HepG2 (cell line): ENCODE data around the gene TCAP. TPM values are rescaled to one million over a fixed set of nuclear protein-coding genes. Genes with fewer than 3 reads are reported as not detected.

Experiments used
- ATAC-seq: fragments of 200-7000 bp; cut with Tn5 transposase; 3 replicates; pipeline ENCODE4 v1.9.1; 2020; ENCODE audit warnings: mild to moderate bottlenecking, moderate library complexity
- BruUV-seq: library from RNA; stranded (reverse); fragments of 400-500 nt; replicated peaks from 2 replicates; lab custom pipeline; 2021; lab: Mats Ljungman, UMichigan
- CTCF ChIA-PET: fragments of 300-600 bp; formaldehyde crosslinking; extraction: SDS; loops from one replicate; lab custom pipeline; 2021; ENCODE audit warnings: low total read pairs, inconsistent platforms, low intra/inter-chr PET ratio; lab: Yijun Ruan, JAX
- POLR2A ChIA-PET: fragments of 350-600 bp; sonication (Branson Sonifier 250); formaldehyde crosslinking; loops from one replicate; lab custom pipeline; 2020; ENCODE audit warnings: antibody characterized with exemption, inconsistent platforms; lab: Yijun Ruan, JAX
- DNase-seq: peaks from one replicate; pipeline ENCODE4 v3.0.0-alpha.2; 2015; ENCODE audit warnings: low spot score
- FAIRE-seq: peaks from 3 replicates; lab custom pipeline; 2011; peaks lifted over from hg19 to GRCh38; lab: Jason Lieb, UNC
- H2AFZ ChIP-seq: one replicate; pipeline ENCODE4 v1.6.1; 2011; ENCODE audit warnings: low read length, inconsistent platforms
- H3K27ac ChIP-seq: fragments of 300-600 bp; 3 replicates; pipeline ENCODE4 v1.8.0; 2011; ENCODE audit warnings: mixed run types, mild to moderate bottlenecking, mixed read lengths, low read length, inconsistent platforms; ENCODE audit not compliant: insufficient read depth; ENCODE audit errors: extremely low read length
- H3K27me3 ChIP-seq, 2 experiments: fragments of 200-600 bp in 1 of 2; 2 replicates in 1 of 2; 3 replicates in 1 of 2; pipeline versions ENCODE4 v1.6.0 to v1.8.0; 2011; ENCODE audit warnings: low read length in 2 of 2, mild to moderate bottlenecking in 2 of 2, moderate library complexity in 2 of 2, inconsistent platforms in 1 of 2; ENCODE audit not compliant: insufficient read depth in 2 of 2, control insufficient read depth in 1 of 2
- H3K36me3 ChIP-seq, 2 experiments: fragments of 200-600 bp in 1 of 2; replicated peaks in 1 of 2; 2 replicates in 1 of 2; 3 replicates in 1 of 2; pipeline versions ENCODE4 v1.5.1 to v1.8.0; 2011; ENCODE audit warnings: low read length in 2 of 2, inconsistent platforms in 1 of 2; ENCODE audit not compliant: insufficient read depth in 2 of 2, control insufficient read depth in 1 of 2
- H3K4me1 ChIP-seq: 2 replicates; pipeline ENCODE4 v1.5.1; 2012; ENCODE audit warnings: low read length, inconsistent platforms; ENCODE audit not compliant: insufficient read depth
- H3K4me2 ChIP-seq: 2 replicates; pipeline ENCODE4 v1.6.0; 2011; ENCODE audit warnings: low read depth, low read length, inconsistent platforms
- H3K4me3 ChIP-seq, 3 experiments: fragments of 200-600 bp in 1 of 3; sonication (generic), shearing (Covaris generic) in 1 of 3; replicated peaks in 1 of 3; 2 replicates each; pipeline ENCODE4 v1.5.1; 2011 to 2016; ENCODE audit warnings: low read length in 3 of 3, inconsistent platforms in 2 of 3, low read depth in 2 of 3, mild to moderate bottlenecking in 2 of 3, control low read depth in 1 of 3, mixed read lengths in 1 of 3; ENCODE audit not compliant: insufficient read depth in 1 of 3
- H3K79me2 ChIP-seq: one replicate; pipeline ENCODE4 v1.6.1; 2011; ENCODE audit warnings: low read length, inconsistent platforms; ENCODE audit not compliant: insufficient read depth
- H3K9ac ChIP-seq: 2 replicates; pipeline ENCODE4 v1.6.0; 2011; ENCODE audit warnings: mild to moderate bottlenecking, low read depth, low read length, inconsistent platforms; ENCODE audit not compliant: insufficient read depth
- H3K9me3 ChIP-seq: 2 replicates; pipeline ENCODE4 v1.5.1; 2012; ENCODE audit warnings: mild to moderate bottlenecking, low read length
- H4K20me1 ChIP-seq: 2 replicates; pipeline ENCODE4 v1.6.0; 2011; ENCODE audit warnings: inconsistent platforms, mild to moderate bottlenecking, low read length, moderate library complexity; ENCODE audit not compliant: insufficient read depth
- HDAC6 ChIP-seq: fragments of 200-600 bp; sonication (generic); IDR thresholded peaks from 2 replicates; pipeline ENCODE4 v1.7.0; 2017; ENCODE audit warnings: mild to moderate bottlenecking, antibody characterized with exemption, low read length, low read depth
- KLF16 ChIP-seq, 2 experiments: sonication (generic) in 1 of 2; formaldehyde crosslinking in 1 of 2; IDR thresholded peaks; 2 replicates each; pipeline versions ENCODE4 v1.6.1 to v1.8.0; 2016 to 2023; ENCODE audit warnings: missing genetic modification reagents in 2 of 2, missing compliant biosample characterization in 1 of 2
- LCORL ChIP-seq, 2 experiments: fragments of 450-650 bp in 1 of 2; sonication (generic) in 1 of 2; formaldehyde crosslinking in 1 of 2; IDR thresholded peaks; 2 replicates each; pipeline versions ENCODE4 v1.5.0 to v1.6.1; 2017 to 2020; ENCODE audit warnings: antibody characterized with exemption in 1 of 2, missing genetic modification reagents in 1 of 2
- MNT ChIP-seq: fragments of 450-650 bp; IDR thresholded peaks from 2 replicates; pipeline ENCODE4 v1.6.1; 2016
- REST ChIP-seq, 2 experiments: IDR thresholded peaks; 2 replicates each; pipeline ENCODE4 v1.6.1; 2011 to 2012; ENCODE audit warnings: low read length in 2 of 2, borderline replicate concordance in 1 of 2, low read depth in 1 of 2, mild to moderate bottlenecking in 1 of 2, moderate library complexity in 1 of 2
- SATB2 ChIP-seq: sonication (generic); formaldehyde crosslinking; IDR thresholded peaks from 2 replicates; pipeline ENCODE4 v1.5.0; 2020; ENCODE audit warnings: missing genetic modification reagents
- SOX5 ChIP-seq: IDR thresholded peaks from 2 replicates; pipeline ENCODE4 v1.6.1; 2016; ENCODE audit warnings: borderline replicate concordance
- ZBTB2 ChIP-seq: sonication (generic); formaldehyde crosslinking; IDR thresholded peaks from 2 replicates; pipeline ENCODE4 v1.8.0; 2022; ENCODE audit warnings: low read depth, missing genetic modification reagents
- ZNF101 ChIP-seq: sonication (generic); formaldehyde crosslinking; IDR thresholded peaks from 2 replicates; pipeline ENCODE4 v1.4.0; 2020; ENCODE audit warnings: mild to moderate bottlenecking, low read depth, missing genetic modification reagents, borderline replicate concordance
- ZNF574 ChIP-seq: sonication (generic); formaldehyde crosslinking; IDR thresholded peaks from 2 replicates; pipeline ENCODE4 v1.4.0; 2020; ENCODE audit warnings: missing genetic modification reagents
- ZNF644 ChIP-seq: IDR thresholded peaks from 2 replicates; pipeline ENCODE4 v1.6.1; 2016; ENCODE audit warnings: low read depth
- ZNF7 ChIP-seq: IDR thresholded peaks from 2 replicates; pipeline ENCODE4 v1.6.1; 2016; ENCODE audit warnings: missing biosample characterization, missing genetic modification reagents
- WGBS: methylation state at CpG from one replicate; pipeline ENCODE4 v1.1.6; 2017; ENCODE audit warnings: low lambda C conversion rate; 5-methylcytosine and 5-hydroxymethylcytosine counted together
- in situ Hi-C: cut with HindIII; loops from 2 replicates; pipeline ENCODE4 v1.10.0; 2017; ENCODE audit warnings: low pct_unique_long_range_greater_than_20kb; ENCODE audit not compliant: extremely low pct_ligation_motif_present
- intact Hi-C: fragments of 100-400 bp; cut with micrococcal nuclease; formaldehyde crosslinking; loops from one replicate; pipeline ENCODE4 v1.10.0; 2022; ENCODE audit not compliant: unreplicated experiment
- polyA plus RNA-seq, 8 experiments: library from polyadenylated mRNA; depleted of rRNA in 3 of 8; stranded (reverse) in 7 of 8; unstranded in 1 of 8; fragments of >200 nt; fragmentation: Illumina TruSeq in 4 of 8; extraction: Trizol in 4 of 8; gene quantifications; 2 replicates each; pipeline versions ENCODE4 v1.2.1 to v1.2.3, GENCODE V29; 2011 to 2016; ENCODE audit warnings: low read depth in 4 of 8, missing spikeins in 1 of 8, mixed read lengths in 1 of 8; ENCODE audit not compliant: insufficient read depth in 1 of 8
- total RNA-seq, 5 experiments: library from RNA; depleted of rRNA; stranded (reverse); fragments of >200 nt; fragmentation: Illumina TruSeq; extraction: Trizol; gene quantifications; 2 replicates each; pipeline ENCODE4 v1.2.3, GENCODE V29; 2016; ENCODE audit warnings: low read depth in 1 of 5

The TCAP gene
- total and polyA plus RNA-seq, 2 of the 13 experiments (the other 11 are each of a cell fraction or from before 2014, with no cell fraction given): 0.24 to 0.65 TPM

- no peak overlapping the region for H2AFZ ChIP-seq
- whole genome bisulfite sequencing: 0% methylated on average over 9 of the region's 12 CpGs
- H3K79me2 ChIP-seq: no peaks in the 10 kb centered on the region
- no peaks in the 10 kb centered on the region for H3K9me3 ChIP-seq
- CTCF ChIA-PET: interaction anchor here (1.6 kb wide), 1 partner anchor 8 kb away, joined by 6 read pairs; no protein-coding TSS in a partner anchor
- no peak overlapping the region for H3K27ac ChIP-seq
- in situ Hi-C loops (no loop called here), intact Hi-C loops (no loop called here)
- no peak overlapping the region for H3K9ac ChIP-seq
- no TSS peak for BruUV-seq
- ATAC-seq (peak; percentile 50), DNase-seq (peak; percentile 58), FAIRE-seq (peak; percentile 95)
- H3K4me1 ChIP-seq: peaks cover 91% of the 10 kb centered on the region
- H4K20me1 ChIP-seq: no peaks in the 10 kb centered on the region
- H3K4me2 ChIP-seq: peak overlapping the region; percentile 36; the same call in 1 of the 2 replicates
- POLR2A ChIA-PET: interaction anchor here (1.1 to 3.3 kb wide), 4 partner anchors 45 to 110 kb away, joined by 3 to 11 read pairs (median 7); partner anchors contain the start of gene MIEN1
- H3K36me3 ChIP-seq: no peaks in the 10 kb centered on the region
- H3K27me3 ChIP-seq: peaks cover 20 to 78% of the 10 kb centered on the region in 2 experiments; a peak in 4 of 5 replicates
- H3K4me3 ChIP-seq: no peak overlapping the region; a peak in 1 of 6 replicates
- no peak for TF ChIP-seq ZNF644 (CRISPR knock-in tag)
- TF ChIP-seq MNT: no peak
- TF ChIP-seq KLF16 (CRISPR knock-in tag; IDR thresholded peaks at IDR 0.05): no peak
- TF ChIP-seq ZNF101 (CRISPR knock-in tag): no peak
- no peak for TF ChIP-seq SOX5 (CRISPR knock-in tag)
- TF ChIP-seq ZNF574: peak; percentile 8; the same call in 1 of the 2 replicates
- no peak for TF ChIP-seq LCORL (IDR thresholded peaks at IDR 0.05)
- peak; percentile 29; the same call in 1 of the 2 replicates for TF ChIP-seq LCORL (CRISPR knock-in tag; IDR thresholded peaks at IDR 0.05)
- no peak for TF ChIP-seq HDAC6
- no peak for TF ChIP-seq REST (IDR thresholded peaks at IDR 0.05; ENCODE audit: borderline replicate concordance in 1 of 2, low read depth in 1 of 2, low read length in 2 of 2)
- no peak for TF ChIP-seq ZNF7 (CRISPR knock-in tag)
- no peak for TF ChIP-seq SATB2 (CRISPR knock-in tag)
- TF ChIP-seq ZBTB2: no peak
Observed at GRCh38 chr17:39629898-39630297, 35.3 kb upstream of the TCAP start.
